Mesothelial cell of epicardium (in vitro differentiated cells): ENCODE results near the gene NXT1. TPM values are rescaled to one million over a fixed set of nuclear protein-coding genes. Genes with fewer than 3 reads are reported as not detected.

ENCODE experiments used
- DNase-seq, 2 experiments: peaks; one replicate each; pipeline ENCODE4 v3.0.0; 2021; ENCODE audit warnings: low spot score in 2 of 2; ENCODE audit not compliant: unreplicated experiment in 2 of 2
- H3K27ac Mint-ChIP-seq: 2 replicates; pipeline ENCODE4 v1.8.0; 2021; ENCODE audit warnings: mixed read lengths
- H3K27me3 Mint-ChIP-seq: 2 replicates; pipeline ENCODE4 v1.8.0; 2021; ENCODE audit warnings: low read depth, mixed read lengths
- H3K36me3 Mint-ChIP-seq: 2 replicates; pipeline ENCODE4 v1.8.0; 2021; ENCODE audit warnings: mixed read lengths
- H3K4me1 Mint-ChIP-seq: 2 replicates; pipeline ENCODE4 v1.8.0; 2021; ENCODE audit warnings: mixed read lengths
- H3K4me3 Mint-ChIP-seq: 2 replicates; pipeline ENCODE4 v1.8.0; 2021; ENCODE audit warnings: mild to moderate bottlenecking, moderate library complexity, mixed read lengths
- H3K9me3 Mint-ChIP-seq: 2 replicates; pipeline ENCODE4 v1.8.0; 2021; ENCODE audit warnings: mixed read lengths
- total RNA-seq: library from RNA; stranded (reverse); gene quantifications from 3 replicates; pipeline ENCODE4 v1.2.1, GENCODE V29; 2021
- TF ChIP-seq, protein P1 (sequence below): fragments of 200-600 bp; sonication (generic); IDR thresholded peaks from one replicate; pipeline ENCODE4 v1.5.0; 2021; ENCODE audit warnings: antibody characterized with exemption; ENCODE audit not compliant: unreplicated experiment

NXT1 gene
- total RNA-seq, 1 donor from 2014 or later = 24.8 TPM

DNA sequence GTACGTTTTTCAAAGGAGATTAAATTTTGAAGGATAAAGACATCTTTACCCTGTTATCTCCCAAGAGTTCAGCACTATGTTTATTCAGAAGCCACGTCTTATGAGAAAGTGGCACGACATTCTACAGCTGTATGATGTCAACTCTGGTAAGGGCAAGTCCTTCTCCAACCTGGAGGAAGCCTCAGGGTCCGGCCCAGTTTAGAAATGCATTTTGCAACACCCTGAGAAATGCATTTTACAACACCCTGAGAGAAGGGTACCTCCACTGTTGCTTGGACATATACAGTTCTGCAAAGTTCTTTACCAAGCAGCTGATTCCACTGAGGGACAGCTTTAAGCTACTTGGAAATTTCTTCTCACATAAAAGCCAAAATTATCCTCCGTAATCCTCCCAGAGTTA, 53.2 kb downstream of the NXT1 start:
- no peak overlapping the region for H3K27ac Mint-ChIP-seq
- H3K4me3 Mint-ChIP-seq = no peak overlapping the region
- H3K4me1 Mint-ChIP-seq = peaks cover 3% of the 10 kb centered on the region
- TF ChIP-seq, protein P1, sequence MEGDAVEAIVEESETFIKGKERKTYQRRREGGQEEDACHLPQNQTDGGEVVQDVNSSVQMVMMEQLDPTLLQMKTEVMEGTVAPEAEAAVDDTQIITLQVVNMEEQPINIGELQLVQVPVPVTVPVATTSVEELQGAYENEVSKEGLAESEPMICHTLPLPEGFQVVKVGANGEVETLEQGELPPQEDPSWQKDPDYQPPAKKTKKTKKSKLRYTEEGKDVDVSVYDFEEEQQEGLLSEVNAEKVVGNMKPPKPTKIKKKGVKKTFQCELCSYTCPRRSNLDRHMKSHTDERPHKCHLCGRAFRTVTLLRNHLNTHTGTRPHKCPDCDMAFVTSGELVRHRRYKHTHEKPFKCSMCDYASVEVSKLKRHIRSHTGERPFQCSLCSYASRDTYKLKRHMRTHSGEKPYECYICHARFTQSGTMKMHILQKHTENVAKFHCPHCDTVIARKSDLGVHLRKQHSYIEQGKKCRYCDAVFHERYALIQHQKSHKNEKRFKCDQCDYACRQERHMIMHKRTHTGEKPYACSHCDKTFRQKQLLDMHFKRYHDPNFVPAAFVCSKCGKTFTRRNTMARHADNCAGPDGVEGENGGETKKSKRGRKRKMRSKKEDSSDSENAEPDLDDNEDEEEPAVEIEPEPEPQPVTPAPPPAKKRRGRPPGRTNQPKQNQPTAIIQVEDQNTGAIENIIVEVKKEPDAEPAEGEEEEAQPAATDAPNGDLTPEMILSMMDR = no peak
- H3K27me3 Mint-ChIP-seq = no peaks in the 10 kb centered on the region
- H3K9me3 Mint-ChIP-seq = peaks cover 4% of the 10 kb centered on the region
- no peak for DNase-seq
- peaks cover 10% of the 10 kb centered on the region for H3K36me3 Mint-ChIP-seq

DNA sequence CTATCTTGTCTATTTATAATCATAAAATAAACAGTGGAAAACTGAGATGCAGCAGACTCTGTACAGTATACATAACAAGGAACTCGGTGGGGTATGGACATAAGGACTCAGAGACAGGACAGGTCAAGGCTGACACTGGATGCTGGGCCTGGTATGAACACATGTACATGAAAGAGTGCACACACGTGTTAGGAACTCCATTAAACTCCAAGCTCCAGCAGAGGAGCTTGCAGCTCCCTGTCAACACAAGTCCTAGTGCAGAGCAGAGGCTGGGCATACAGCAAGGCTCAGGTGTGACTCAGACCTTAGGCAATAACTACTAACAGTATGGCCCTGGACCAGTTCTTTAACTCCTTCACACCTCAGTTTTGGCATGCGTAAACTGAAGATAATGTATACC, 53.6 kb downstream of the NXT1 start:
- Mint-ChIP-seq H3K9me3 (peaks cover 4% of the 10 kb centered on the region), H3K27ac (peak overlapping the region; percentile 19)
- DNase-seq = no peak

More for the DNA sequence above, 53.6 kb downstream of the NXT1 start:
- TF ChIP-seq, protein P1 = no peak
- Mint-ChIP-seq H3K4me1 (peaks cover 3% of the 10 kb centered on the region), H3K4me3 (no peak overlapping the region), H3K36me3 (peaks cover 10% of the 10 kb centered on the region), H3K27me3 (no peaks in the 10 kb centered on the region)

Other genes starting within 250 kb of the NXT1 start
- 13.9 to 15.3 TPM (median 15.0 TPM) in 3 replicates for gene GZF1, start 11.4 kb downstream of the NXT1 start, total RNA-seq
- 16.3 to 18.0 TPM (median 16.4 TPM) in 3 replicates for gene NAPB, start 70.7 kb downstream of the NXT1 start, total RNA-seq
- gene CSTL1, start 88.9 kb downstream of the NXT1 start, total RNA-seq = not detected in 3 replicates
- gene CST11, start 102.1 kb downstream of the NXT1 start, total RNA-seq = not detected in 3 replicates
- gene CST8, start 140.3 kb downstream of the NXT1 start, total RNA-seq = not detected in 3 replicates
- gene CST9L, start 217.7 kb downstream of the NXT1 start, total RNA-seq = not detected in 3 replicates